Activated CD4-positive, alpha-beta T cell treated with anti-CD3 and anti-CD28 coated beads for 48 hours (primary cell): ENCODE data around the gene PCSK6.
"Not testable (repeated sequence)": the region's sequence is repeated elsewhere in the genome, so short reads cannot be mapped to it uniquely, and the experiment has no call there.

ENCODE experiments used
- DNase-seq: peaks from one replicate; pipeline ENCODE4 v3.0.0-alpha.2; 2020

The PCSK6 gene

GRCh38 chr15:101372960-101373525 lies 116.5 kb downstream of the PCSK6 start:
- DNase-seq: no peak

DNA sequence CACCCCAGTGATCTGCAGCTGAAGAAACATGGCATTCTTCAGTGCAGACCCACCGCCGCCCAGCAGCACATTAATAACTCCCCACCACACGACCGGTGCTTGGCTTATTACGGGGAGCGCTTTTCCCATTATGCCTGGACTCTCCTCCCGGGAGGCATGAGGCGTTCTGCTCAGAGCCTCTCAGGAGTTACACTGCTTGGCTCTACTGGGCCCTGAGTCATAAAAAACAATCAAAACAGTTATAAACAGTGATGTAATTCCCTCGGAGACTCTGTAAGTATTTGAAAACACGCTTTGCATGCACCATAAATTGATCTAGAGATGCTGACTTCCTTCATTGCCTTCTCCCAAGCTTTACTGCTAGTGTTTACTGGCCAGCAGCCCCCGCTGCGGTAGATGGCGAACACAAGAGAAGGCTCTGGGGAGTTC lies 117.3 kb downstream of the PCSK6 start:
- no peak for DNase-seq

DNA sequence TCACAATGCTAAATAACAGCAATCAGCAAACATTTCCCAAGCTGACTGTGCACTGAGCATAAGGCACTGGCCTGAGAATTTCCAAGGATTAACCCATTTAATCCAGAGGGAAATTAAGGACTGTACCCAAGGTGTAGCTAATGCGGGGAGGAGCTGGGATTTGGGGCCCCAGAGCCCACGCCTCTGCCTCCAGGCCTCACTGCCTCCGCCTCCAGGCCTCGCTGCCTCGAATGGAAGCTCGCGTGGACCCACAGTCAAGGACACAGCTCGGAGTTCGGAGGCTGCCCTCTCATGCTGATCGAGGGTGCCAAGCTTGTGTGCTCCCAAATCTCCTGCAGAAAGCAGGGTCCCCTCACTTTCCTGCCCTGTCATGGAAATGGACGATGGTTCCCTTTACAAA lies 118.0 kb downstream of the PCSK6 start:
- DNase-seq: no peak

GRCh38 chr15:101371081-101371480 lies 118.4 kb downstream of the PCSK6 start:
- no peak for DNase-seq

GRCh38 chr15:101370330-101371024 lies 119.0 kb downstream of the PCSK6 start:
- DNase-seq: no peak

- DNase-seq: no peak
These were observed 119.8 kb downstream of the PCSK6 start for GRCh38 chr15:101369676-101370075.

GRCh38 chr15:101368861-101369642 lies 120.5 kb downstream of the PCSK6 start:
- DNase-seq: no peak

- no peak for DNase-seq
These were observed 121.3 kb downstream of the PCSK6 start for GRCh38 chr15:101368086-101368780.

GRCh38 chr15:101366853-101367252 lies 122.7 kb downstream of the PCSK6 start:
- DNase-seq: no peak

- no peak for DNase-seq
These were observed 126.4 kb downstream of the PCSK6 start for GRCh38 chr15:101362986-101363566.

- no peak for DNase-seq
These were observed 127.1 kb downstream of the PCSK6 start for GRCh38 chr15:101362359-101362758.

GRCh38 chr15:101361418-101361817 lies 128.1 kb downstream of the PCSK6 start:
- DNase-seq: no peak

GRCh38 chr15:101359365-101359947 lies 130.1 kb downstream of the PCSK6 start:
- no peak for DNase-seq

DNA sequence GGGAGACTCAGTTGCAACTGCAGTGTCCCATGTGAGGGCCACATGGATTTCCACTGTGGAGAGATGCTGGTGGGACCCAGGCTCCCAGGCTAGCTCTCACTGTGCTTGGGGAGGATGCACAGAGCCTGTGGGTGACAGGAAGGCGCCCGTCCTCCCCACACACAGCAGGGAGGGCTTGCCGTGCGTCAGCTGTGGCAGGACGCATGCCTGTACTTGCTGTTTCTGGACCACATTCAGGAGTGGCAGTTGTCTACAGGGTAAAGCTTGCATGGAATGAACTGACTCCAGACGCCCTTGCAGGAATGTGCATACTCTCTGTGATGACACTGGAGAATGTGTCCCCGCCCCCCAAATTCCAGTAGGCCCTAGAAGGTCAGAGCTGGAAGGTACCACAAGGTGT lies 130.6 kb downstream of the PCSK6 start:
- DNase-seq: no peak

DNA sequence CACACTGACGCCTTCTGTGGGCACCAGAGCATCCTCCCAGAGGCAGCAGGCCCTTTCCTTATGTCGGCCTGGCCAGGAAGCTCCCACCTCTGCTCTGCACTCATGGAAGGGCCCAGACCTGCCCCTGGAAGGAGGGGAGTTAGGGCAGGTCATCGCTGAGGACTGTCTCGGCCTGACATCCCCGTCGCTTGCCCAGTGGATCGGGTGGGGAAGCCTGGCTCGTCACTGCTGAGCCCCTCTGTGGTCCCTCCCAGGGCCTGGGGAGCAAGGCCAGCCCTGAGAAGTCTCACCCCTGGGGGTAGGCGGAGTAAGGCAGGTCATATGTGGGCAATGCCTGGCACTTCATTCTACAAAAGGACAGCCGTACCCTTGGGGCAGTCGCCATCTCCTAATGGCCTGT lies 131.6 kb downstream of the PCSK6 start:
- DNase-seq: no peak

- DNase-seq: no peak
These were observed 132.2 kb downstream of the PCSK6 start for GRCh38 chr15:101357333-101357732.

DNA sequence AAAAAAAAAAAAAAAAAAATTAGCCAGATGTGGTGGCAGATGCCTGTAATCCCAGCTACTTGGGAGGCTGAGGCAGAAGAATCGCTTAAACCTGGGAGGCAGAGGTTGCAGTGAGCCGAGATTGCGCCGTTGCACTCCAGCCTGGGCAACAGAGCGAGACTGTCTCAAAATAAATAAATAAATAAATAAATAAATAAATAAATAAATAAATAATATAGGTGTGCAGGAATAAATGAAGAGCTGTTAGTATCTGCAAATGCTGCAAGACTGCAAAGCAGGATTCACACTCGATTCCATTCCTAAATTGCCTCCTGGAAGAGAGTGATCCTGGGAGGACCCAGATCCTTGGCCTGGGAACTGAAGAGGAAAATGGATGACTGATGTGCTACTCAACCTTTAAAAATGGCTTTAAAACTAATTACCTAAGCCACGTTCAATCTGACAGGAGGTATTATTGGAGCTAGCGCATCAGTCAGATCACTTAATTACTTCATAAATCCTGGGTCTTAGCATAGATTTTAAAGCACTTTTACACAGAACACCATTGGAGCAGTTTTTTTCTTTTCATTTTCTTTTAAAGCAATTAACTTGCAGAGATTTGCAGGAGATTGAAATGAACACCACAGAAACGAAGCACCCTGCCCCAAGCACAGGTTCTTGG lies 132.9 kb downstream of the PCSK6 start:
- DNase-seq: not testable (repeated sequence)

- no peak for DNase-seq
These were observed 133.6 kb downstream of the PCSK6 start for GRCh38 chr15:101355678-101356464.

GRCh38 chr15:101354891-101355623 lies 134.4 kb downstream of the PCSK6 start:
- DNase-seq: no peak

- DNase-seq: no peak
These were observed 136.3 kb downstream of the PCSK6 start for GRCh38 chr15:101353240-101353639.

- no peak for DNase-seq
These were observed 137.8 kb downstream of the PCSK6 start for GRCh38 chr15:101351736-101352135.
